GM13977 (cell line): ENCODE measurements around the gene CD2AP.

Source experiments
- DNase-seq: peaks from one replicate; pipeline ENCODE4 v3.0.0; 2012; ENCODE audit warnings: low spot score
- in situ Hi-C: fragments of 300-500 bp; cut with MboI; formaldehyde crosslinking; loops from one replicate; pipeline ENCODE4 v1.12.0; 2022; ENCODE audit warnings: low sequenced_read_pairs, low pct_unique_long_range_greater_than_20kb, mixed read lengths, inconsistent platforms; ENCODE audit not compliant: unreplicated experiment
- TF ChIP-seq, protein P1 (sequence below): IDR thresholded peaks from 2 replicates; pipeline ENCODE4 v1.5.1; 2012; ENCODE audit warnings: mild to moderate bottlenecking, control low read depth; ENCODE audit not compliant: insufficient read depth; ENCODE audit errors: extremely low read depth, missing control alignments

Gene CD2AP

DNA sequence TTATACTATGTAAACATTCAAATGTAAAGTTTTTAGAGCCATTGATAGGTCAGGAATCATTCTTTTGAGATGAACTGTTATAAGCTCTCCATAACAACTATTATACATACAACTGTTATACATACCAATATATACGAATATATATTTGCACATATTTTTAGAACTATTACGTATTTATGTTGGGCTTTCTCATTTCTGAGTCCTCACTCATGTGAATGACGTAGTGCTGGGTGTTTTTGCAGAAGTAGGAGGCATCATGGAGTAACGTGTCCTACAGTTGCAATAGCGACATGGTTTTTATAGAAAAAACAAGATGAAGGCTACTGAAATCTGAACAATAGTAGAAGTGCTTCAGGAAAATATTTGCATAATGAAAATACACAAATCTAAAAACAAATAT lies 184.4 kb downstream of the CD2AP start:
- TF ChIP-seq, protein P1, sequence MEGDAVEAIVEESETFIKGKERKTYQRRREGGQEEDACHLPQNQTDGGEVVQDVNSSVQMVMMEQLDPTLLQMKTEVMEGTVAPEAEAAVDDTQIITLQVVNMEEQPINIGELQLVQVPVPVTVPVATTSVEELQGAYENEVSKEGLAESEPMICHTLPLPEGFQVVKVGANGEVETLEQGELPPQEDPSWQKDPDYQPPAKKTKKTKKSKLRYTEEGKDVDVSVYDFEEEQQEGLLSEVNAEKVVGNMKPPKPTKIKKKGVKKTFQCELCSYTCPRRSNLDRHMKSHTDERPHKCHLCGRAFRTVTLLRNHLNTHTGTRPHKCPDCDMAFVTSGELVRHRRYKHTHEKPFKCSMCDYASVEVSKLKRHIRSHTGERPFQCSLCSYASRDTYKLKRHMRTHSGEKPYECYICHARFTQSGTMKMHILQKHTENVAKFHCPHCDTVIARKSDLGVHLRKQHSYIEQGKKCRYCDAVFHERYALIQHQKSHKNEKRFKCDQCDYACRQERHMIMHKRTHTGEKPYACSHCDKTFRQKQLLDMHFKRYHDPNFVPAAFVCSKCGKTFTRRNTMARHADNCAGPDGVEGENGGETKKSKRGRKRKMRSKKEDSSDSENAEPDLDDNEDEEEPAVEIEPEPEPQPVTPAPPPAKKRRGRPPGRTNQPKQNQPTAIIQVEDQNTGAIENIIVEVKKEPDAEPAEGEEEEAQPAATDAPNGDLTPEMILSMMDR: no peak
- in situ Hi-C loops: no loop called here

DNA sequence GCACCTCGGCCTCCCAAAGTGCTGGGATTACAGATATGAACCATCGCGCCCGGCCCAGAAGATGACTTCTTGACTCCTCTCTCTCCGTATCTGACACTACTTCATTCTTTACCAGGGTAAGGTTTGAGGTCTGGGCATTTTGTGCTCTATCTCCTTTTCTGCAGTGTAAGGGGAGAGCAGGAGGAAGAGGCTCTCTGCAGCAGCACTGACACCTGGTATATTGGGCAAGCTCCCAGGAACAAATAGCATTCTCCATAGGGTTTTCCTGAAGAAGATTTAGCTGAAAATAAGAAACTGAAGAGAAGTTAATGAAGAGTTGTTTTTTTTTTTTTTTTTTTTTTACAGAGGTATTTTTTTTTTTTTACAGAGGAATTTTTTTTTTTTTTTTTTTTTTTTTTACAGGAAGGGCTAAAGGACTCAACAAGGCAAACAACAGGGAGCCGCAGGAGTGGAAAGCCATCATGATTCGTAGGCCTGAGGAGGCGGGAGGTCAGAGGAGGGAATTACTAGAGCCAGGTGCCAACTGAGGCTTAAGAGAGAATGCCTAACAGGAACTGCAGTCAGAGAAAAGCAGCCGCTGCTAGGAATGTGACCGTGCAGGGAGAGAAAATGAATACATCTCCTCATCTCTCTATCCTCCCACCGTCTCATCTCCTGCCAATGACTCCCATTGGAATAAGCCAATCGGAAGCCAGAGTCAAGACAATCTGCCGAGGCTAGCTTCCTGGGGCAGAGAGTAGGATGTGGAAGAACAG lies 186.1 kb downstream of the CD2AP start:
- in situ Hi-C loops: no loop called here
- no peak for DNase-seq

More for the DNA sequence above, 184.4 kb downstream of the CD2AP start:
- DNase-seq: no peak

DNA sequence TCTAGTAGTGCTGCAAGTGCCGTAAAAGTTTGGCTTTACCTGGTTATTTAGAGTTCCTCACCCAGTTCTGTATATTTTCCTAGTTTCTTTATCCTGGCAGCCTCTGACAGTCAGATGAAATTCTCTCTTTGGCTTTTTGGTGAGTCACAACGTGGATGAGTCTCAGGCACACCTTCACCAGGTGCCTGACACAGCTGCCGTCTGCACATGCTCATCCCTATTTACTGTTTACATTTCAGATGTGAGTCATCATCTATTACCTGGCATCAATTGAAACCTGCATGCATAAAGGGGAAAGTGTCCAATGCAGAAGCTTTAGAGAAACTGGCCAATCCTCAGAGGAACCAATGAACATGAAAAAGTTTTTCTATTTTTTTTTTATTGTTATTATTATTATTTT lies 187.5 kb downstream of the CD2AP start:
- in situ Hi-C loops: no loop called here
- TF ChIP-seq, protein P1: no peak
- no peak for DNase-seq

More for the DNA sequence above, 186.1 kb downstream of the CD2AP start:
- TF ChIP-seq, protein P1: no peak

DNA sequence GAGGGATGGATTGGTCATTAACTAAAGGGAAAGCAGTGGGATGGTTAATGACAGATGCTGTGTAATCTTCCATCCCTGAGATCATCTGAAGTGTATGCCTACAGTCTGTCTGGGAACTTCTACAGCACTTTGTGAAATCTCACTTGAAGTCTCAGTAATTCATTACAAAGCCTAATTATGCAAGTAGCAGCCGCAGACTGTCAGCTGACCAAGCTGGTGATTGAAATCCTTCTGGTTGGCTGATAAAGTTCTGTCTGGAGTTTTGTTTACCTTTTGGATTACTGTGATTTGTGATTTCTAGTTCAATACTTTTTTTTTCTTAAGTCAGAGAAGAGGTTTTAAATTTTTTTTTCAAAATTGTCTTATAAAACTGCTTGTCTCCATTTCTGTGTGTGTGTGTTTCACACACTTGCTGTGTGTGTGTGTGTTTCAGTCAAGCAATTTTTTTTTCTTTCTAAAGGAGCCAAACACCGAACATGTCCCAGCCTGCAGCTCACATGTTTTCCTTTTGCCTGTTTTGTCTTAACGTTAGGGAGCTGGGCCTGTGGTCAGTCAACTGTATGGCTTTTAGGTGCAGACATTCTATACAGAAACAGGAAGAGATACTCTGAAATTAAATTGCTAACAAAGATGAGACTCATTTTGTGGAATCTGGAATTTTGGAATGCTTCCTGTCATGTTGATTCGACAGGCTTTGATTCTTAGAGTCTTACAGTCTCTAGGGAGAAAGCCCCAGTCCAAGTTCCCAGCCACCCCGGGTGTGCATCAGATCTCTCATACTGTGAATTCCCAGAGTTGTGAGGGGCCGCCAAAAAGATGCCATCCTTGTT lies 192.3 kb downstream of the CD2AP start:
- TF ChIP-seq, protein P1: no peak
- no peak for DNase-seq

DNA sequence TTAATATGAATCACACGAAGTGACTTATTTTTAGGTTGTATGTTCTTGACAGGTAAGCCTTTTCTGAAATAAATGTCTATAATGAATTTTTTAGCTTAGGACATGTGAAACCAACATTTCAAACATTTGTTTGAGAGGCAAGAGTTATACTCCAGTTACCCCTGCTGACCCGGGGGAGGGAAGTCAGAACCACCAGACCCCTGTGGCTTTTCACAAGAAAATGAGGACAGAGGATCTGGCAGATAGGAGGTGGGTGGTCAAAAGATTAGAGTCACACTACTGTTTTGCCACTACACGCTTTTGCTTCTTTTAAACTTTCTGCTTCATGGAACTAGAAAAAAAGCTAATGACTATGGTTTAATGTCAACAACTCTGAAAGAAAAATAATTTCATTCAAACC lies 193.3 kb downstream of the CD2AP start:
- no peak for DNase-seq
- in situ Hi-C loops: no loop called here
- TF ChIP-seq, protein P1: no peak

More for the DNA sequence above, 192.3 kb downstream of the CD2AP start:
- in situ Hi-C loops: no loop called here

DNA sequence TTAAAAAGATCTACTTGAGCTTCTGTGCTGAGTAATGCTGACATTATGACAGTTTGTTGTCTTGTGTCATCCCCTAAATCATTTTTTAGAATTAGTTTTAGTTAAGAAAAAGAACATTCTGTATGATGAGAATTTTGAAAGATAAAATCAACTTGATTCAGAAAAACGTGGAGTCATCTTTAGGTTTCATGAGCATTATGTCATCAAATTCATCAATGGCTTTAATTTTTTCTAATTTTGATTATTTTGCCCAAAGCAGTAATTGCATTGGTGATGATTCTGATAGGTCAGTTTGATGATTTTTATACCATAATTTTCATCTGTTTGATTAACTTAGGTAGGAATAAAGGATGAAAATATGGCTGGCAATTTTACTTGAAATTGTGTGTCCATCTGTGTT lies 194.2 kb downstream of the CD2AP start:
- TF ChIP-seq, protein P1: no peak
- in situ Hi-C loops: no loop called here
- no peak for DNase-seq
